ENCODE data around the gene AFAP1L1. TPM values are rescaled to one million over a fixed set of nuclear protein-coding genes. Genes with fewer than 3 reads are reported as not detected.

The AFAP1L1 gene
- total and polyA plus RNA-seq, 2 donors (not counting 3 experiments of a cell fraction or from before 2014, with no cell fraction given) = 7.9 to 73.2 TPM

- Histone ChIP-seq H2AFZ (ENCODE audit: low read depth, low read length) (no peak overlapping the region), H3K79me2 (ENCODE audit: control insufficient read depth, insufficient read depth, low read length) (no peaks in the 10 kb centered on the region), H3K9me1 (replicated peaks; ENCODE audit: control insufficient read depth, extremely low read depth, insufficient read depth, low read length) (no peaks in the 10 kb centered on the region), H3K36me3 (ENCODE audit: control insufficient read depth in 2 of 2, extremely low read depth in 1 of 2, insufficient read depth in 2 of 2, low read length in 2 of 2) (no peaks in the 10 kb centered on the region), H3K27ac (ENCODE audit: insufficient read depth, low read depth, low read length) (no peak overlapping the region), H3K27me3 (ENCODE audit: control insufficient read depth in 2 of 2, insufficient read depth in 2 of 2, low read length in 2 of 2) (peaks cover 0 to 1% of the 10 kb centered on the region in 2 experiments), H3K4me3 (replicated peaks in 1 of 3; ENCODE audit: insufficient read depth in 1 of 3, low read depth in 1 of 3, low read length in 3 of 3) (no peak overlapping the region), H4K20me1 (replicated peaks; ENCODE audit: control insufficient read depth, extremely low read depth, insufficient read depth, low read length) (no peaks in the 10 kb centered on the region), H3K4me2 (ENCODE audit: insufficient read depth, low read length) (no peak overlapping the region), H3K4me1 (ENCODE audit: control insufficient read depth, extremely low read depth, insufficient read depth, low read length) (peaks cover 10% of the 10 kb centered on the region), H3K9me3 (replicated peaks; ENCODE audit: control insufficient read depth, insufficient read depth, low read length) (peaks cover 2% of the 10 kb centered on the region), H3K9ac (replicated peaks; ENCODE audit: extremely low read depth, insufficient read depth, low read length) (no peak overlapping the region)
- TF ChIP-seq FOS (IDR thresholded peaks at IDR 0.05; ENCODE audit: borderline replicate concordance, insufficient read depth, low read length) = no peak
- no peak for TF ChIP-seq POLR2A (IDR thresholded peaks at IDR 0.05; ENCODE audit: low read depth, low read length)
- intact Hi-C loops (cut with micrococcal nuclease) = no loop called here
- DNase-seq (ENCODE audit: low read depth, low spot score) (no peak), FAIRE-seq (no peak)
- CTCF ChIA-PET = interaction anchor here (0.7 to 4.9 kb wide), 11 partner anchors 16 to 141 kb away, joined by 3 to 81 read pairs (median 12); no protein-coding TSS in a partner anchor
- dilution Hi-C loops (cut with MboI; ENCODE audit: extremely low pct_ligation_motif_present, low sequenced_read_pairs) = no loop called here
- BruUV-seq (replicated peaks) = no TSS peak
- POLR2A ChIA-PET = interaction anchor here (0.6 kb wide), 1 partner anchor 54 kb away, joined by 5 read pairs; no protein-coding TSS in a partner anchor
Measured at GRCh38 chr5:149267241-149267973, 4.3 kb upstream of the AFAP1L1 start.

- CTCF ChIA-PET = interaction anchor here (0.6 to 2.5 kb wide), 21 partner anchors 10 to 535 kb away, joined by 3 to 13 read pairs (median 5); partner anchors contain the start of gene ABLIM3
- FAIRE-seq = peak; percentile 89
- H3K27ac ChIP-seq (ENCODE audit: insufficient read depth, low read depth, low read length) = no peak overlapping the region
Measured at GRCh38 chr5:149268928-149269557, 2.6 kb upstream of the AFAP1L1 start.

More at GRCh38 chr5:149268928-149269557, 2.6 kb upstream of the AFAP1L1 start:
- Histone ChIP-seq H3K4me1 (ENCODE audit: control insufficient read depth, extremely low read depth, insufficient read depth, low read length) (peaks cover 14% of the 10 kb centered on the region), H3K27me3 (ENCODE audit: control insufficient read depth in 2 of 2, insufficient read depth in 2 of 2, low read length in 2 of 2) (peaks cover 0 to 1% of the 10 kb centered on the region in 2 experiments), H3K9ac (replicated peaks; ENCODE audit: extremely low read depth, insufficient read depth, low read length) (no peak overlapping the region), H3K4me2 (ENCODE audit: insufficient read depth, low read length) (no peak overlapping the region), H3K9me3 (replicated peaks; ENCODE audit: control insufficient read depth, insufficient read depth, low read length) (peaks cover 2% of the 10 kb centered on the region), H3K36me3 (ENCODE audit: control insufficient read depth in 2 of 2, extremely low read depth in 1 of 2, insufficient read depth in 2 of 2, low read length in 2 of 2) (no peaks in the 10 kb centered on the region), H3K4me3 (replicated peaks in 1 of 3; ENCODE audit: insufficient read depth in 1 of 3, low read depth in 1 of 3, low read length in 3 of 3) (no peak overlapping the region), H3K9me1 (replicated peaks; ENCODE audit: control insufficient read depth, extremely low read depth, insufficient read depth, low read length) (no peaks in the 10 kb centered on the region), H3K79me2 (ENCODE audit: control insufficient read depth, insufficient read depth, low read length) (no peaks in the 10 kb centered on the region), H2AFZ (ENCODE audit: low read depth, low read length) (no peak overlapping the region), H4K20me1 (replicated peaks; ENCODE audit: control insufficient read depth, extremely low read depth, insufficient read depth, low read length) (no peaks in the 10 kb centered on the region)
- POLR2A ChIA-PET = interaction anchor here (0.7 kb wide), 1 partner anchor 153 kb away, joined by 3 read pairs; no protein-coding TSS in a partner anchor
- intact Hi-C loops (cut with micrococcal nuclease) = loop anchor here (1.0 to 2.0 kb wide), 2 partner anchors 139 to 536 kb away; no protein-coding TSS in a partner anchor
- TF ChIP-seq MAX (IDR thresholded peaks at IDR 0.05; ENCODE audit: insufficient read depth, insufficient read length) = no peak
- TF ChIP-seq CTCF (IDR thresholded peaks at IDR 0.05; ENCODE audit: extremely low read depth in 1 of 2, insufficient read depth in 1 of 2, low read depth in 1 of 2, low read length in 2 of 2) = peak; percentile 49 to 57
- peak; percentile 47 for DNase-seq (ENCODE audit: low read depth, low spot score)
- dilution Hi-C loops (cut with MboI; ENCODE audit: extremely low pct_ligation_motif_present, low sequenced_read_pairs) = no loop called here
- BruUV-seq (replicated peaks) = no TSS peak
